Endothelial cell of umbilical vein (primary cell): Measurements from ENCODE around the gene SLC2A11.

Source experiments
- CTCF ChIP-seq, 2 donors: IDR thresholded peaks; 1 replicate in 1 of 2; 2 replicates in 1 of 2; pipeline ENCODE4 v1.5.1; 2011; ENCODE audit warnings: low read length in 2 of 2, mild to moderate bottlenecking in 2 of 2, moderate library complexity in 2 of 2, control low read depth in 1 of 2, inconsistent platforms in 1 of 2, low read depth in 1 of 2; ENCODE audit not compliant: insufficient read depth in 1 of 2; ENCODE audit errors: extremely low read depth in 1 of 2
- MYC ChIP-seq: IDR thresholded peaks from one replicate; pipeline ENCODE4 v1.6.1; 2011; ENCODE audit warnings: mild to moderate bottlenecking, low read depth, low read length
- POLR2A ChIP-seq: IDR thresholded peaks from 2 replicates; pipeline ENCODE4 v1.6.1; 2012; ENCODE audit warnings: low read depth, mild to moderate bottlenecking, control low read depth, low read length
- TF ChIP-seq, protein P1 (sequence below): IDR thresholded peaks from 2 replicates; pipeline ENCODE4 v1.6.1; 2011; ENCODE audit not compliant: insufficient read depth, insufficient read length

DNA sequence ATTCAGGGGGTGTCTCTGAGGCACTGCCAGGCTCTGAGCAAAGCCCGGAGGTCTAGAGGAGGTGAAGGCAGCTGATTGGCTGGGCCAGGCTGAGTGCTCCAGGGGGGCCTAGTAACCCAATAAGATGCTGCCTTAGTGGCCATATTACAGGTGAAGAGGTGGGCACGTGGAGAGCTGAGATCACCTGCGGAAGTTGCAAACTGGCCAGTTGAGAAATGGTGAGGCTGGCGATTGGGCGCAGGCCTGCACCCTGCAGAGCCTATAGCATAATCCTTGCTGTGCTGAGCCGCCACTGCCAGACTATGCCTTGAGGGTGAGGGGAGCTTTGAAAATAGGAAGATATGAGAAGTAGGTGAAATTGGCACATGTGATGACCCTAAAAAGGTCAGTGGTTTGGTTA is 40.5 kb upstream of the SLC2A11 start:
- no peak for TF ChIP-seq CTCF (IDR thresholded peaks at IDR 0.05; ENCODE audit: extremely low read depth in 1 of 2, insufficient read depth in 1 of 2, low read depth in 1 of 2, low read length in 2 of 2)
- no peak for TF ChIP-seq MYC
- TF ChIP-seq, protein P1, sequence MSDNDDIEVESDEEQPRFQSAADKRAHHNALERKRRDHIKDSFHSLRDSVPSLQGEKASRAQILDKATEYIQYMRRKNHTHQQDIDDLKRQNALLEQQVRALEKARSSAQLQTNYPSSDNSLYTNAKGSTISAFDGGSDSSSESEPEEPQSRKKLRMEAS = no peak
- TF ChIP-seq POLR2A = no peak
